Nephron (organoid): ENCODE measurements around the gene LCMT1.

ENCODE experiments used
- H3K27ac Mint-ChIP-seq, 3 experiments: 2 replicates each; pipeline ENCODE4 v1.8.0; 2020; ENCODE audit warnings: mixed read lengths in 3 of 3, mild to moderate bottlenecking in 2 of 3, moderate library complexity in 1 of 3
- H3K27me3 Mint-ChIP-seq: 2 replicates; pipeline ENCODE4 v1.8.0; 2021; ENCODE audit warnings: low read depth, mild to moderate bottlenecking, moderate library complexity, mixed read lengths
- H3K36me3 Mint-ChIP-seq: 2 replicates; pipeline ENCODE4 v1.8.0; 2020; ENCODE audit warnings: low read depth, mixed read lengths
- H3K4me1 Mint-ChIP-seq: 2 replicates; pipeline ENCODE4 v1.8.0; 2020; ENCODE audit warnings: mixed read lengths
- H3K4me3 Mint-ChIP-seq, 3 experiments: 2 replicates each; pipeline ENCODE4 v1.8.0; 2020; ENCODE audit warnings: mild to moderate bottlenecking in 3 of 3, mixed read lengths in 3 of 3, moderate library complexity in 2 of 3
- H3K9me3 Mint-ChIP-seq: 2 replicates; pipeline ENCODE4 v1.8.0; 2020; ENCODE audit warnings: mixed read lengths
- TF ChIP-seq, protein P1 (sequence below), 3 experiments: fragments of 200-600 bp; sonication (generic); IDR thresholded peaks; one replicate each; pipeline ENCODE4 v1.5.0; 2021; ENCODE audit warnings: antibody characterized with exemption in 3 of 3; ENCODE audit not compliant: unreplicated experiment in 3 of 3

The LCMT1 gene

DNA sequence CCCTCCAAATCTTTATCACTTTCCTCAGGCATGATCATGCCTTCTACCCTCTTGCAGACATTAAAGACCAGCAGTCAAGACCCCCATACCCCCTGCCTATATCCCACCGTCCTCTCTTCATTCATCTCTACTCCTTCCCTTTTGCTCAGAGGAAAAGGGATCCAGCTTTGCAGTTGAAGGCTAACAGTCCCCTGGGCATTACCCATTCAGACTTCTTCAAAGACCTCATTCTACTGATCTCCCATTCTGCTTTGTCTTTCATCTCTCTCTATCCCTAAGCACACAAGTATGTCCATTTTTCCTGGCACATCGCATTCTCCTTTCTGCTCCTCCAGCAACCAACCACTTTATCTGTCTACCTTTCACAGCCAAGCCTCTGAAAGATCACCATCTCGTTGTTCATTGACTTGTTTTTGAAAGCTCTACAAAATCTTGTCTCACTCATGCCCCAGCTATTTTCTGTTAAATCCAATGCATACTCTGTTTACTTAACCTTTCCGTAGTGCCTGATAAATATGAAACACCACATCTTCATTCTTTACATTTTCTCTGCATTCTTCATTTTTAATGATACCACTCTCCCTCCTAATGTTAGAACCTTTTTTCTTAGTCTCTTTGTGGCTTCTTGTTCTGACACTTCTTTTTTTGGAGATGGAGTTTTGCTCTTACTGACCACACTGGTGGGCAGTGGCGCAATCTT lies 14.1 kb upstream of the LCMT1 start:
- TF ChIP-seq, protein P1, sequence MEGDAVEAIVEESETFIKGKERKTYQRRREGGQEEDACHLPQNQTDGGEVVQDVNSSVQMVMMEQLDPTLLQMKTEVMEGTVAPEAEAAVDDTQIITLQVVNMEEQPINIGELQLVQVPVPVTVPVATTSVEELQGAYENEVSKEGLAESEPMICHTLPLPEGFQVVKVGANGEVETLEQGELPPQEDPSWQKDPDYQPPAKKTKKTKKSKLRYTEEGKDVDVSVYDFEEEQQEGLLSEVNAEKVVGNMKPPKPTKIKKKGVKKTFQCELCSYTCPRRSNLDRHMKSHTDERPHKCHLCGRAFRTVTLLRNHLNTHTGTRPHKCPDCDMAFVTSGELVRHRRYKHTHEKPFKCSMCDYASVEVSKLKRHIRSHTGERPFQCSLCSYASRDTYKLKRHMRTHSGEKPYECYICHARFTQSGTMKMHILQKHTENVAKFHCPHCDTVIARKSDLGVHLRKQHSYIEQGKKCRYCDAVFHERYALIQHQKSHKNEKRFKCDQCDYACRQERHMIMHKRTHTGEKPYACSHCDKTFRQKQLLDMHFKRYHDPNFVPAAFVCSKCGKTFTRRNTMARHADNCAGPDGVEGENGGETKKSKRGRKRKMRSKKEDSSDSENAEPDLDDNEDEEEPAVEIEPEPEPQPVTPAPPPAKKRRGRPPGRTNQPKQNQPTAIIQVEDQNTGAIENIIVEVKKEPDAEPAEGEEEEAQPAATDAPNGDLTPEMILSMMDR (IDR thresholded peaks at IDR 0.05; ENCODE audit: unreplicated experiment in 3 of 3): no peak
- no peaks in the 10 kb centered on the region for H3K4me1 Mint-ChIP-seq
- H3K27me3 Mint-ChIP-seq: peaks cover 20% of the 10 kb centered on the region
- H3K36me3 Mint-ChIP-seq: no peaks in the 10 kb centered on the region
- no peak overlapping the region for H3K27ac Mint-ChIP-seq
- no peaks in the 10 kb centered on the region for H3K9me3 Mint-ChIP-seq
- no peak overlapping the region for H3K4me3 Mint-ChIP-seq

DNA sequence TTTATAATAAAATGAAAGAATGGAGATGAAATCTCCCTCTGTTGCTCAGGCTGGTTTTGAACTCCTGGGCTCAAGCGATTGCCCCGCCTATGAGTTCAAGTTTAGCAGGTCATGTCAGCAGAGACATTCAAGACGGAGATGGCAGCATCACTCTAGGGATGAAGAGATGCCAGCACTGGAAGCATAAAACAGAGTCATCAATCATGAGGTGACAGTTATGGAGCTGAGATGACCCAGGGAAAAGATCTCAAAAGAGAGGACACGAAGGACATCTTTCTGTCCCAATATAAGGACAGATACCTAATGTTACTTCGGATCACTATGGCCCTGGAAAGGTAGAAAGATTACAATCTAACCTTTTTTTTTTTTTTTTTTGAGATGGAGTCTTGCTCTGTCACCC lies 11.0 kb upstream of the LCMT1 start:
- Mint-ChIP-seq H3K27me3 (peaks cover 14% of the 10 kb centered on the region), H3K4me1 (no peaks in the 10 kb centered on the region), H3K4me3 (no peak overlapping the region), H3K36me3 (no peaks in the 10 kb centered on the region), H3K27ac (no peak overlapping the region), H3K9me3 (no peaks in the 10 kb centered on the region)
- TF ChIP-seq, protein P1 (IDR thresholded peaks at IDR 0.05; ENCODE audit: unreplicated experiment in 3 of 3): no peak

DNA sequence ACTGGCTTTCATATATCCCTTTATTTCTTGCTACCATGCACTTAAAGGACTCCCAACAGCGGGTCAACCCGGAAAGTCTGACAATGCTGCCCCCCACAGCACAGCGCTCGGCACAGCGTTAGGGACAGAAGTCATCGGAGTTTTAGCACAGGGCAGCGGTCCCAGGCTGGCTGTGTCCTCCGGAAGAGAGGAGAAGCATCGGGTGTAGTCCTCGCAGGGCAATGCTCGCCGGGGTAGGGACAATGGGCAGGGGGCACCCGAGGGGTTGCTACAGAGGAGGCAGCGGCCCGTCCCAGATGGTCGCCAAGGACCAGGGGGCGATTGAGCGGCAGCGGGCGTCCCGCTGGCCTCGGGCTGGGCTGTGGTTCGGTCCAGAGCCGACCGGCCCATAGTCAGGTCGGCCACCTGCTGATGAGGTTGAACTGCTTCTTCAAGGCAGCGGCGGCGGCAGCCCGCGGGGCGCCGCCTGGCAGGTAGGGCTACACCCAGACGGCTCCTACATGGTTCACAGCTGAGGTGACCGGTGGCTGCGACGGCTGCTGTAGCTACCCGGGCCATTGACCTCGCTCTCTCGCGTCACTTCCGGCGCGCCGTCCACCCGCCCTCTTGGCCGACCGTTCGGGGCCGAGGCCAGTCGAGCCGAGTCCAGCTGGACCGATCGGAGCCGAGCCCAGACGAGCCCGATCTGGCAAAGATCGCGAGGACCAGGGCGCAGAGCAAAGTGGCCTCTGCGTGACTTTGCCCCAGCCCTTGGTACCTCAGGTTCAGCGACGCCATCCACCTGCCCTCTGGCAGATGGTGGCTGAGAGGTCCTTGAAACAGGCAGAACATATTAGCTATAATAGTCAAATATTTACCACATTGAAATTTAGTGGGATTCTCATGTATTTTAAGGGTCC lies 4.7 kb upstream of the LCMT1 start:
- peak overlapping the region; percentile 95 to 99 (median 99) for H3K4me3 Mint-ChIP-seq
- H3K9me3 Mint-ChIP-seq: no peaks in the 10 kb centered on the region
- H3K36me3 Mint-ChIP-seq: no peaks in the 10 kb centered on the region
- TF ChIP-seq, protein P1 (IDR thresholded peaks at IDR 0.05; ENCODE audit: unreplicated experiment in 3 of 3): no peak
- peaks cover 35% of the 10 kb centered on the region for H3K4me1 Mint-ChIP-seq
- peaks cover 7% of the 10 kb centered on the region for H3K27me3 Mint-ChIP-seq
- peak overlapping the region; percentile 74 to 90 (median 89) for H3K27ac Mint-ChIP-seq

DNA sequence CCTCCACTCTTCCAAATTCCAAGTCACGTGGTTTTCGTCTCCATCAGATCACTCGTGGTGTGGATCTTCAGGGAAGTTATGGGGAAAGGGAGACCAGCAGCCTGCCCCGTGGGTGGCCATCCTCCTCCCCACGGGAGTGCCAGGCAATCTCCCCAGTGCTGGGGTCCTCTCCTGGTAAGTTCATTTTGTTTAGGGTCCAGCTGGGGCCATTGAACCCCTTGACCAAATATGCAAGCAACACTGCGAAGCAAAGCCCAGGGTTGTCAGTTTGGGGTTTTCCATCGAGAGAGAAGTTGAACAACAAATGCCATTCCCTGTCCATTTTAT lies 4.1 kb upstream of the LCMT1 start:
- peak overlapping the region; percentile 57 to 89 (median 74) for H3K27ac Mint-ChIP-seq
- peak overlapping the region; percentile 95 to 99 (median 99) for H3K4me3 Mint-ChIP-seq
- H3K36me3 Mint-ChIP-seq: no peaks in the 10 kb centered on the region
- TF ChIP-seq, protein P1 (IDR thresholded peaks at IDR 0.05; ENCODE audit: unreplicated experiment in 3 of 3): no peak
- H3K4me1 Mint-ChIP-seq: peaks cover 38% of the 10 kb centered on the region
- H3K9me3 Mint-ChIP-seq: no peaks in the 10 kb centered on the region
- peaks cover 7% of the 10 kb centered on the region for H3K27me3 Mint-ChIP-seq

DNA sequence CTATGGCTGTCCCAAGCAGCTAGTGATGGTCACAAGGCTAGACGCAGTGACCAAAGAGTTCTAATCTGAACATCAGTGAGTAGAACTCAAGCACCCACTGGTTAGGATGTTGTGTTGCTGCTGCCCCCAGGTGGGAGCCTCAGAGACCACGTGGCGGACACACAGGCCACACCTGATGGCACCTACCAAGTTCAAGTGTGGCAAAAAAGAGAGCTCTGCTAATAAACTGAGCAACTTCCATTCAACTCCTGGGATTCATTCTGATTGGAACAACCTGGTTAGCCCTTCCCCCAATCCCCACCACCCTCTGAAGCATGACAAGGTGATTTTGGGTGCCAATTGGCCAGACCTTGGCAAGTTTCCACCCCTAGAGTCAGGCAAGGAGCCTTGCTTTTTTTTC lies 3.5 kb upstream of the LCMT1 start:
- TF ChIP-seq, protein P1 (IDR thresholded peaks at IDR 0.05; ENCODE audit: unreplicated experiment in 3 of 3): no peak
- H3K4me1 Mint-ChIP-seq: peaks cover 42% of the 10 kb centered on the region
- H3K27ac Mint-ChIP-seq: peak overlapping the region; percentile 57 to 89 (median 74)
- H3K27me3 Mint-ChIP-seq: peaks cover 7% of the 10 kb centered on the region
- H3K36me3 Mint-ChIP-seq: no peaks in the 10 kb centered on the region
- no peaks in the 10 kb centered on the region for H3K9me3 Mint-ChIP-seq
- H3K4me3 Mint-ChIP-seq: peak overlapping the region; percentile 95 to 99 (median 99)
